ENCODE data around the gene SFXN5.
"Not testable (repeated sequence)": the region's sequence is repeated elsewhere in the genome, so short reads cannot be mapped to it uniquely, and the experiment has no call there.

Gene SFXN5

GRCh38 chr2:72913486-72914205, 157.9 kb downstream of the SFXN5 start:
- no peak for DNase-seq (ENCODE audit: extremely low spot score)

GRCh38 chr2:72911256-72911655, 160.3 kb downstream of the SFXN5 start:
- TF ChIP-seq ZNF384 (IDR thresholded peaks at IDR 0.05) (no peak), LEF1 (IDR thresholded peaks at IDR 0.05; ENCODE audit: borderline replicate concordance) (no peak), SUZ12 (IDR thresholded peaks at IDR 0.05) (no peak), ARNT (IDR thresholded peaks at IDR 0.05) (no peak), HDGF (IDR thresholded peaks at IDR 0.05; ENCODE audit: borderline replicate concordance) (no peak), CTBP1 (IDR thresholded peaks at IDR 0.05; ENCODE audit: borderline replicate concordance) (no peak), L3MBTL2 (conservative IDR thresholded peaks at IDR 0.05) (no peak), SP1 (IDR thresholded peaks at IDR 0.05) (no peak), ELF4 (IDR thresholded peaks at IDR 0.05) (no peak), FOXM1 (IDR thresholded peaks at IDR 0.05; ENCODE audit: borderline replicate concordance) (no peak)
- ChIA-PET POLR2A (no interaction called here), CTCF (no interaction called here)
- no peak for DNase-seq (ENCODE audit: extremely low spot score)

More at GRCh38 chr2:72913486-72914205, 157.9 kb downstream of the SFXN5 start:
- CTCF ChIA-PET: interaction anchor here (0.6 to 1.4 kb wide), 2 partner anchors 21 to 334 kb away, joined by 6 to 7 read pairs; no protein-coding TSS in a partner anchor
- POLR2A ChIA-PET: no interaction called here
- no peak for TF ChIP-seq FOXA1 (IDR thresholded peaks at IDR 0.05)
- TF ChIP-seq FOXM1 (IDR thresholded peaks at IDR 0.05; ENCODE audit: borderline replicate concordance): no peak
- no peak for TF ChIP-seq FOXK2 (IDR thresholded peaks at IDR 0.05)
- TF ChIP-seq NFRKB (IDR thresholded peaks at IDR 0.05): no peak
- no peak for TF ChIP-seq PKNOX1 (IDR thresholded peaks at IDR 0.05)
- no peak for TF ChIP-seq ELF4 (IDR thresholded peaks at IDR 0.05)
- TF ChIP-seq ZNF384 (IDR thresholded peaks at IDR 0.05): no peak
- no peak for TF ChIP-seq HDGF (IDR thresholded peaks at IDR 0.05; ENCODE audit: borderline replicate concordance)
- no peak for TF ChIP-seq CTBP1 (IDR thresholded peaks at IDR 0.05; ENCODE audit: borderline replicate concordance)
- TF ChIP-seq SP1 (IDR thresholded peaks at IDR 0.05): no peak
- no peak for TF ChIP-seq L3MBTL2 (conservative IDR thresholded peaks at IDR 0.05)
- TF ChIP-seq ARNT (IDR thresholded peaks at IDR 0.05): no peak
- no peak for TF ChIP-seq TARDBP (IDR thresholded peaks at IDR 0.05)
- no peak for TF ChIP-seq SUZ12 (IDR thresholded peaks at IDR 0.05)
- TF ChIP-seq LEF1 (IDR thresholded peaks at IDR 0.05; ENCODE audit: borderline replicate concordance): no peak
- TF ChIP-seq BHLHE40 (IDR thresholded peaks at IDR 0.05; ENCODE audit: borderline replicate concordance): no peak

DNA sequence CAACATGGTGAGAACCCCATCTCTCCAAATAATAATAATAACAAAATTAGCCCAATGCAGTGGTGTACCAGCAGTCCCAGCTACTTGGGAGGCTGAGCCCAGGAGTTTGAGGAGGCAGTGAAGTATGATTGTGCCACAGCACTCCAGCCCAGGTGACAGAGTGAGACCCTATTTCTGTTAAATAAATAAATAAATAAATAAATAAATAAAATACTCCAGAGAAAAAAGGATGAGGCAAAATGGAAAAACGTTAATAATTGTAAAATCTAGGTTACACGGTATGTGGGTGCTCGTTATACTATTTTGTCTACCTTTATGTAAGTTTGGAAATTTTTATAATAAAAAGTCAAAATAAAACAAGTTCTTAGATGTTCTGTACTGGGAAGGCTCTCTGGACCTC, 162.8 kb downstream of the SFXN5 start:
- ChIA-PET CTCF (interaction anchor here (1.3 kb wide), 1 partner anchor 21 kb away, joined by 4 read pairs; the partner anchor contains the start of gene SPR), POLR2A (no interaction called here)
- DNase-seq (ENCODE audit: extremely low spot score): no peak
- TF ChIP-seq SP1 (IDR thresholded peaks at IDR 0.05) (no peak), CTBP1 (IDR thresholded peaks at IDR 0.05; ENCODE audit: borderline replicate concordance) (no peak), L3MBTL2 (conservative IDR thresholded peaks at IDR 0.05) (no peak), LEF1 (IDR thresholded peaks at IDR 0.05; ENCODE audit: borderline replicate concordance) (no peak), PKNOX1 (IDR thresholded peaks at IDR 0.05) (no peak), NFRKB (IDR thresholded peaks at IDR 0.05) (no peak), FOXK2 (IDR thresholded peaks at IDR 0.05) (no peak), BHLHE40 (IDR thresholded peaks at IDR 0.05; ENCODE audit: borderline replicate concordance) (no peak), HDGF (IDR thresholded peaks at IDR 0.05; ENCODE audit: borderline replicate concordance) (no peak), TARDBP (IDR thresholded peaks at IDR 0.05) (no peak)

GRCh38 chr2:72907369-72907768, 164.1 kb downstream of the SFXN5 start:
- POLR2A ChIA-PET; CTCF ChIA-PET; DNase-seq (ENCODE audit: extremely low spot score): not testable (repeated sequence)

DNA sequence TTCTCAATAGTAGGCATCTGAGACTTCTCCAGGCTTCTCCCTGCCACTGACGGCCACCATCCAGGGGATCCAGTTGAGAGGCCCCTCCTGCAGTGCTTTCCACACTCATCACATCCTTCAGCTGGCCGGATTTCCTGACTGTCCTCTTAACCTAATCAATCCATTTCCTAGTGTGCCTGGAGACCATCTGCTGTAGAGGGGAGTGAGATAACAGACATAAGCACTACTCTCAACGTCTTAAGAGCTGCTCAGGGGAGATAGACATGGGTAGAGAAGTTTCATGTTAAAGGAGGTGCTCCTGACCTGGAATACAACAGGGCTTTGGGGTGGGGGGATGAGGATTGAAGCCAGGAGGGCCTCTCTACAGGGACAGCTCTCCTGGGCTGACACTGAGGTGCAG, 170.1 kb downstream of the SFXN5 start:
- ChIA-PET CTCF (no interaction called here), POLR2A (interaction anchor here (1.5 kb wide), 1 partner anchor 14 kb away, joined by 4 read pairs; no protein-coding TSS in a partner anchor)
- TF ChIP-seq HDGF (IDR thresholded peaks at IDR 0.05; ENCODE audit: borderline replicate concordance) (no peak), TARDBP (IDR thresholded peaks at IDR 0.05) (no peak), ELF4 (IDR thresholded peaks at IDR 0.05) (no peak), SUZ12 (IDR thresholded peaks at IDR 0.05) (no peak), L3MBTL2 (conservative IDR thresholded peaks at IDR 0.05) (no peak), FOXM1 (IDR thresholded peaks at IDR 0.05; ENCODE audit: borderline replicate concordance) (no peak), FOXK2 (IDR thresholded peaks at IDR 0.05) (no peak), PKNOX1 (IDR thresholded peaks at IDR 0.05) (no peak), NFRKB (IDR thresholded peaks at IDR 0.05) (no peak), SP1 (IDR thresholded peaks at IDR 0.05) (no peak), ZNF384 (IDR thresholded peaks at IDR 0.05) (no peak), CTBP1 (IDR thresholded peaks at IDR 0.05; ENCODE audit: borderline replicate concordance) (no peak), ARNT (IDR thresholded peaks at IDR 0.05) (no peak), BHLHE40 (IDR thresholded peaks at IDR 0.05; ENCODE audit: borderline replicate concordance) (no peak), LEF1 (IDR thresholded peaks at IDR 0.05; ENCODE audit: borderline replicate concordance) (no peak)
- DNase-seq (ENCODE audit: extremely low spot score): no peak

DNA sequence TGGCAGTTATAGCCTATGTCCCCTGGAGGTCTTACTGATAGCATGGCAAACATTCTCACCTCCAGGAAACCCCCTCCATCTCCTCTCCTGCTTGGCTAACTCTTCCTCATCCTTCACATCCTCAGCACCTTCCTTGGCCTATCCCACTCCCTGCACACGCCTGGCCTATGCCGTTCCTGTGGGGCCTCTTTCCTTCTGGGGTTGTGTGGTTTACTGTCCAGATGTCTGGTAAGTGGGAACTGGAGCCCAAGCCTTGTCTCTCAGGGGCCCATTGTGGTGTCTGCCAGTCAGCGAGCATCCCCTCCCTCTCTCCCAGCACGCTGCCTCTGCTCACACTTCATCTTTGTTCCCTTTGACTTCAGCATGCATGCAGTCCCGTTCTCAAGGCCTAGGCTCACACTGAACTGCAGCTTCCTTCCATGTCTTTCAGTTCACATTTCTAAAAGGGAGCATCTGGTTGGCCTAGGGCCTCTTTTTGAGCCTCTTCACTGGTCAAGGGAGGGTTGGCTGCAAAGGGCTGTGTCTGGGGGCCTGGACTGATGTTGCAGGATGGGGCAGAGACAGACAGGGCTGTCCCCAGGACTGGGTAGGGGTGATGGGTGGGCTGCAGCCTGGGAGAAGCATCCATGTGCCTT, 171.2 kb downstream of the SFXN5 start:
- ChIA-PET POLR2A (no interaction called here), CTCF (no interaction called here)
- no peak for DNase-seq (ENCODE audit: extremely low spot score)
- TF ChIP-seq FOXM1 (IDR thresholded peaks at IDR 0.05; ENCODE audit: borderline replicate concordance) (no peak), HDGF (IDR thresholded peaks at IDR 0.05; ENCODE audit: borderline replicate concordance) (no peak), ELF4 (IDR thresholded peaks at IDR 0.05) (no peak), FOXA1 (IDR thresholded peaks at IDR 0.05) (no peak), ARNT (IDR thresholded peaks at IDR 0.05) (no peak), FOXK2 (IDR thresholded peaks at IDR 0.05) (no peak)
